Activated B cell treated with CpG ODN at 0.5 μM for 24 hours (primary cell): Measurements from ENCODE around the gene IRAK1. TPM values are rescaled to one million over a fixed set of nuclear protein-coding genes. Genes with fewer than 3 reads are reported as not detected.
A peak's percentile ranks its signal among the peaks of the same experiment; 100 is the strongest.

Source experiments
- ATAC-seq: fragments of 200-7000 bp; cut with Tn5 transposase; one replicate; pipeline ENCODE4 v1.10.0; 2021; ENCODE audit warnings: low read depth, mild to moderate bottlenecking, moderate library complexity
- CTCF ChIA-PET: fragments of 350-600 bp; sonication (Branson Sonifier 250); formaldehyde crosslinking; loops from one replicate; lab custom pipeline; 2021; ENCODE audit warnings: antibody characterized with exemption; lab: Charles Lee
- POLR2A ChIA-PET: fragments of 350-600 bp; sonication (Branson Sonifier 250); formaldehyde crosslinking; loops from one replicate; lab custom pipeline; 2021; ENCODE audit warnings: antibody characterized with exemption; lab: Charles Lee
- DNase-seq: peaks from one replicate; pipeline ENCODE4 v3.0.0; 2022
- H3K27ac Mint-ChIP-seq: one replicate; pipeline ENCODE4 v1.8.0; 2020; ENCODE audit warnings: mixed read lengths
- H3K27me3 Mint-ChIP-seq: one replicate; pipeline ENCODE4 v1.8.0; 2021; ENCODE audit warnings: mixed read lengths
- H3K36me3 Mint-ChIP-seq: one replicate; pipeline ENCODE4 v1.8.0; 2021; ENCODE audit warnings: low read depth, mixed read lengths
- H3K4me1 Mint-ChIP-seq: one replicate; pipeline ENCODE4 v1.8.0; 2021; ENCODE audit warnings: mixed read lengths
- H3K4me3 Mint-ChIP-seq: one replicate; pipeline ENCODE4 v1.8.0; 2020; ENCODE audit warnings: mild to moderate bottlenecking, mixed read lengths
- H3K9me3 Mint-ChIP-seq: one replicate; pipeline ENCODE4 v1.8.0; 2020; ENCODE audit warnings: mixed read lengths
- intact Hi-C: fragments of 100-400 bp; cut with micrococcal nuclease; formaldehyde crosslinking; loops from one replicate; pipeline ENCODE4 v1.15.1; 2024
- total RNA-seq: library from RNA; stranded (reverse); gene quantifications from 2 replicates; pipeline ENCODE4 v1.2.3, GENCODE V29; 2022
- TF ChIP-seq, protein P1 (sequence below): fragments of 200-600 bp; IDR thresholded peaks from one replicate; pipeline ENCODE4 v1.8.0; 2022; ENCODE audit warnings: antibody characterized with exemption, mild to moderate bottlenecking

Gene IRAK1
- total RNA-seq, 1 donor from 2014 or later = 146 TPM

DNA sequence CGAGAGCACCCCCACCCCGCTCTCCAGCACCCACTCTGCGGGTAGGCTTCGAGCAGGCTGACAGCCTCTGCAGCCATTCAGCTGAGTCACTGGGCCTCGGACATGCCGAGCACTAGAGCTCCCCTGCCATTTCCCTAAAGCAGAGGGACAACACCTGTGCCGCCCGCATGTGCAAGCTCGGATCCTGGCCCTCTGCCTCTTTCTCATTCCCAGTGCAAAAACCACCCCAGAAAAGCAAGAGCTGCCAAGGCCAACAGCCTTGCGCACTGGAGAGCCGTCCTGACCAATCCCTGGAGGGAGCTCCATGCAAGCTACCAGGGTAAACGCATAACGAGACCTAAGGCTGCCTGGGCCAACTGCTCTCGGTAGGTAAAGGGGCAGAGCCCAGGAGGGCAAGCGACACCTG lies 53.4 kb downstream of the IRAK1 start:
- intact Hi-C loops = loop anchor here (2.0 kb wide), 2 partner anchors 13 to 569 kb away; no protein-coding TSS in a partner anchor
- peak overlapping the region; percentile 66 for H3K4me3 Mint-ChIP-seq
- peaks cover 28% of the 10 kb centered on the region for H3K36me3 Mint-ChIP-seq
- H3K4me1 Mint-ChIP-seq = peaks cover 51% of the 10 kb centered on the region
- POLR2A ChIA-PET = interaction anchor here (0.8 to 8.1 kb wide), 3 partner anchors 16 to 54 kb away, joined by 3 to 114 read pairs (median 3); partner anchors contain the start of gene ARHGAP4
- TF ChIP-seq, protein P1, sequence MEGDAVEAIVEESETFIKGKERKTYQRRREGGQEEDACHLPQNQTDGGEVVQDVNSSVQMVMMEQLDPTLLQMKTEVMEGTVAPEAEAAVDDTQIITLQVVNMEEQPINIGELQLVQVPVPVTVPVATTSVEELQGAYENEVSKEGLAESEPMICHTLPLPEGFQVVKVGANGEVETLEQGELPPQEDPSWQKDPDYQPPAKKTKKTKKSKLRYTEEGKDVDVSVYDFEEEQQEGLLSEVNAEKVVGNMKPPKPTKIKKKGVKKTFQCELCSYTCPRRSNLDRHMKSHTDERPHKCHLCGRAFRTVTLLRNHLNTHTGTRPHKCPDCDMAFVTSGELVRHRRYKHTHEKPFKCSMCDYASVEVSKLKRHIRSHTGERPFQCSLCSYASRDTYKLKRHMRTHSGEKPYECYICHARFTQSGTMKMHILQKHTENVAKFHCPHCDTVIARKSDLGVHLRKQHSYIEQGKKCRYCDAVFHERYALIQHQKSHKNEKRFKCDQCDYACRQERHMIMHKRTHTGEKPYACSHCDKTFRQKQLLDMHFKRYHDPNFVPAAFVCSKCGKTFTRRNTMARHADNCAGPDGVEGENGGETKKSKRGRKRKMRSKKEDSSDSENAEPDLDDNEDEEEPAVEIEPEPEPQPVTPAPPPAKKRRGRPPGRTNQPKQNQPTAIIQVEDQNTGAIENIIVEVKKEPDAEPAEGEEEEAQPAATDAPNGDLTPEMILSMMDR = no peak
- no peak for DNase-seq
- CTCF ChIA-PET = interaction anchor here (0.9 to 1.1 kb wide), 3 partner anchors 14 to 43 kb away, joined by 3 read pairs; no protein-coding TSS in a partner anchor
- no peaks in the 10 kb centered on the region for H3K27me3 Mint-ChIP-seq
- H3K9me3 Mint-ChIP-seq = no peaks in the 10 kb centered on the region
- ATAC-seq = no peak
- H3K27ac Mint-ChIP-seq = peak overlapping the region; percentile 59

DNA sequence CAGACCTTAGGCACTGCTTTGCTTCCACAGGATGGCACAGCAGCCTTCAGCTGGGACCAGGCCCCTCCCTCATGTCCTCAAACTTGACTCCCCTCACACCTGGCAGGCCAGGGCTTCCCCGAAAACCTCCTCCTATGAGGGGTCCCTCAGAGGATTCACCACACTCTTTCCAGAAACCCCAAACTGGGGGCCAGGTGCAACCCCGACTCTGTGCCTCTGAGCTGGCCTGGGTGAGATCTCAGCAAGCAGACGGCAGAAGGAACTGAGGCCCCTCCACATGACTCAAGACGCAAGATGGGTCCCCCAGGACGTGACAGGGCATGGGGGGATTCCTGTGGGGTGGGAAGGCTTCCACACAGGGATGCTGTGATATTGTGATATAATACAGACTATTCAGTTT lies 54.3 kb downstream of the IRAK1 start:
- Mint-ChIP-seq H3K27ac (no peak overlapping the region), H3K9me3 (no peaks in the 10 kb centered on the region), H3K4me1 (peaks cover 51% of the 10 kb centered on the region), H3K27me3 (no peaks in the 10 kb centered on the region), H3K4me3 (no peak overlapping the region), H3K36me3 (peaks cover 33% of the 10 kb centered on the region)
- intact Hi-C loops = no loop called here
- TF ChIP-seq, protein P1 = no peak
- DNase-seq (no peak), ATAC-seq (no peak)
- ChIA-PET CTCF (no interaction called here), POLR2A (interaction anchor here (0.5 to 8.1 kb wide), 2 partner anchors 39 to 89 kb away, joined by 5 to 114 read pairs; partner anchors contain the start of gene ARHGAP4)

GRCh38 chrX:153964105-153964504 lies 55.6 kb downstream of the IRAK1 start:
- no peak for DNase-seq
- TF ChIP-seq, protein P1 = no peak
- no peak for ATAC-seq
- H3K4me3 Mint-ChIP-seq = no peak overlapping the region
- no peaks in the 10 kb centered on the region for H3K27me3 Mint-ChIP-seq
- H3K4me1 Mint-ChIP-seq = peaks cover 45% of the 10 kb centered on the region
- H3K27ac Mint-ChIP-seq = no peak overlapping the region
- no peaks in the 10 kb centered on the region for H3K9me3 Mint-ChIP-seq
- ChIA-PET POLR2A (no interaction called here), CTCF (interaction anchor here (0.7 kb wide), 1 partner anchor 16 kb away, joined by 3 read pairs; no protein-coding TSS in a partner anchor)
- peaks cover 42% of the 10 kb centered on the region for H3K36me3 Mint-ChIP-seq
- intact Hi-C loops = loop anchor here (5.0 kb wide), 1 partner anchor 1007 kb away; no protein-coding TSS in a partner anchor

DNA sequence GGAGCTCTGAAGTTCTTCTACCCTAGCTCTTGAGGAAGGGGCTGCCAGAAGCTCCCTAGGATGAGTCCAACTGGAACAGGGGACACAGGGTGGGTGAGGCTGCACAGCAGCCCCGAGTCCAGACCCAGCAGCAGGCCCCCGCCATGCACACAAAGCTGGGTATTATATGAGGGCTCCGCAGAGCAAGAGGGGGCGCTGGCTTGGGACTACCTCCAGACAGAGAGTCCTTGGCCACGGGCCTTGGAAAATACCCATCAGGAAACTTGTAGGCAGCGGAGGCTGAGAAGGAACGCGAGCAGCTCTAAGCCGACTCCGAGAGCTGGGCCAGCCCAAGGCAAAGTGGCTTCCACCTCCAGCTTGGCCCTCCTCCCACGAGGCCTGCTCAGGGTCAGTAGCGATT lies 56.2 kb downstream of the IRAK1 start:
- intact Hi-C loops = loop anchor here (5.0 kb wide), 1 partner anchor 1006 kb away; no protein-coding TSS in a partner anchor
- H3K9me3 Mint-ChIP-seq = no peaks in the 10 kb centered on the region
- H3K27ac Mint-ChIP-seq = no peak overlapping the region
- ChIA-PET CTCF (interaction anchor here (0.7 kb wide), 1 partner anchor 16 kb away, joined by 3 read pairs; no protein-coding TSS in a partner anchor), POLR2A (no interaction called here)
- peaks cover 48% of the 10 kb centered on the region for H3K36me3 Mint-ChIP-seq
- no peak overlapping the region for H3K4me3 Mint-ChIP-seq
- no peak for ATAC-seq
- TF ChIP-seq, protein P1 = no peak
- no peaks in the 10 kb centered on the region for H3K27me3 Mint-ChIP-seq
- no peak for DNase-seq
- peaks cover 41% of the 10 kb centered on the region for H3K4me1 Mint-ChIP-seq

DNA sequence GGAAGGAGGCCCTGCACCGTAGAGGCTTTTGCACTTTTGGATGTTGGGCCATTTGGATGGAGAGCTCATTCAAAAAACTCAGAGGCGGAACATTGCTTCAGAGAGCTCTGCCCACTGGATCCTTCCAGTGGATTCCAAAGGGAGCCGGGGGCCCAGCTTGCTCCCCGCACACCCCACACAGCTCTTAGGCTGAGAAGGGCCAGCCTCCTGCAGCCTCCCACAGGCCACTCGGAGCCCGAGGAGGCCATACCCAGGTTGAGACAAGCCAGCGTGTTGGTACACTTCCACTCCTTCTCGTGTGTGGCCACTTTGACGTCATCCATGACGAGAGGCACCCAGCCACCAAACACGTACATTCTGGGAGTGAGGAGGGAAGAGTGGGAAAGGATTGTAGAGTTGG lies 58.4 kb downstream of the IRAK1 start:
- DNase-seq (no peak), ATAC-seq (no peak)
- no peaks in the 10 kb centered on the region for H3K9me3 Mint-ChIP-seq
- intact Hi-C loops = loop anchor here (5.0 kb wide), 1 partner anchor 1004 kb away; no protein-coding TSS in a partner anchor
- ChIA-PET POLR2A (interaction anchor here (1.5 kb wide), 1 partner anchor 8 kb away, joined by 3 read pairs; no protein-coding TSS in a partner anchor), CTCF (no interaction called here)
- peaks cover 18% of the 10 kb centered on the region for H3K4me1 Mint-ChIP-seq
- H3K4me3 Mint-ChIP-seq = no peak overlapping the region
- H3K36me3 Mint-ChIP-seq = peaks cover 56% of the 10 kb centered on the region
- TF ChIP-seq, protein P1 = no peak
- H3K27me3 Mint-ChIP-seq = no peaks in the 10 kb centered on the region
- no peak overlapping the region for H3K27ac Mint-ChIP-seq
